ENCODE measurements around the gene TRHDE. TPM values are rescaled to one million over a fixed set of nuclear protein-coding genes. Genes with fewer than 3 reads are reported as not detected.

Gene TRHDE, protein sequence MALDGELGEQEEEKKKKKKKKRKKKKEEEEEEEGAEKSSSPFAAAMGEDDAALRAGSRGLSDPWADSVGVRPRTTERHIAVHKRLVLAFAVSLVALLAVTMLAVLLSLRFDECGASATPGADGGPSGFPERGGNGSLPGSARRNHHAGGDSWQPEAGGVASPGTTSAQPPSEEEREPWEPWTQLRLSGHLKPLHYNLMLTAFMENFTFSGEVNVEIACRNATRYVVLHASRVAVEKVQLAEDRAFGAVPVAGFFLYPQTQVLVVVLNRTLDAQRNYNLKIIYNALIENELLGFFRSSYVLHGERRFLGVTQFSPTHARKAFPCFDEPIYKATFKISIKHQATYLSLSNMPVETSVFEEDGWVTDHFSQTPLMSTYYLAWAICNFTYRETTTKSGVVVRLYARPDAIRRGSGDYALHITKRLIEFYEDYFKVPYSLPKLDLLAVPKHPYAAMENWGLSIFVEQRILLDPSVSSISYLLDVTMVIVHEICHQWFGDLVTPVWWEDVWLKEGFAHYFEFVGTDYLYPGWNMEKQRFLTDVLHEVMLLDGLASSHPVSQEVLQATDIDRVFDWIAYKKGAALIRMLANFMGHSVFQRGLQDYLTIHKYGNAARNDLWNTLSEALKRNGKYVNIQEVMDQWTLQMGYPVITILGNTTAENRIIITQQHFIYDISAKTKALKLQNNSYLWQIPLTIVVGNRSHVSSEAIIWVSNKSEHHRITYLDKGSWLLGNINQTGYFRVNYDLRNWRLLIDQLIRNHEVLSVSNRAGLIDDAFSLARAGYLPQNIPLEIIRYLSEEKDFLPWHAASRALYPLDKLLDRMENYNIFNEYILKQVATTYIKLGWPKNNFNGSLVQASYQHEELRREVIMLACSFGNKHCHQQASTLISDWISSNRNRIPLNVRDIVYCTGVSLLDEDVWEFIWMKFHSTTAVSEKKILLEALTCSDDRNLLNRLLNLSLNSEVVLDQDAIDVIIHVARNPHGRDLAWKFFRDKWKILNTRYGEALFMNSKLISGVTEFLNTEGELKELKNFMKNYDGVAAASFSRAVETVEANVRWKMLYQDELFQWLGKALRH
- total RNA-seq = 10 to 100 TPM in 1 of 3 donors, 1 to 10 TPM in 1, under 1 TPM in 1; 0.98 to 43.2 (median 2.2) TPM

DNA sequence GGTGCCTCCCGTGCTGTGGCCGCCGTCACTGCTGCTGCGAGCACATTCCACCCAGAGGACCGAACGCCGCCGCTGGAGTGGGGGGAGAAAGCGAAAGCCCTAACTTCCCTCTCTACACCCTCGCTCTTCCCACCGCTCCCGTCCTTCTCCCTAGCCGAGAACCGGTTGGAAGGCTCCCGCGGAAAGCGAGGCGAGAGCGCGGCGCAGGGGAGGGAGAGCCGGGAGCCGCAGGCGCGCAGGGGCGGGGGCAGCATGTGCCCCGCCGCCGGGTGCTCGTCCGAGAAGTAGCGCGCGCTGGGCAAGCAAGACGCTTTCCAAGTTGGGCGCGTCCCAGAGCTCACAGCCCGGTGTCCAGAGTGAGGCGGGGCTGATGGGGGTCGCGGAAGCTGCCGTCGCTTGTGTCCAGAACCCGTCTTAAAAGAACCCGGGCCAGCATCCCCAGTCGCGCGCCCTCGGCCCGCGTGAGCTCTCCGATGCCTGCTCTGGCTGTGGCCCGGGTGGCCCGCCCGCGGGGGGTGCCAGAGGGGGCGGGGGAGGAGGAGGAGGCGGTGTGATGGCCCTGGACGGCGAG, at the start of gene TRHDE:
TSS of gene TRHDE (plus strand) at position 280 of the 571 bp plus-strand sequence. CDS start at position 554, 274 bp downstream.
- TF ChIP-seq POLR2A (IDR thresholded peaks at IDR 0.05) = no peak
- TF ChIP-seq, protein P1, sequence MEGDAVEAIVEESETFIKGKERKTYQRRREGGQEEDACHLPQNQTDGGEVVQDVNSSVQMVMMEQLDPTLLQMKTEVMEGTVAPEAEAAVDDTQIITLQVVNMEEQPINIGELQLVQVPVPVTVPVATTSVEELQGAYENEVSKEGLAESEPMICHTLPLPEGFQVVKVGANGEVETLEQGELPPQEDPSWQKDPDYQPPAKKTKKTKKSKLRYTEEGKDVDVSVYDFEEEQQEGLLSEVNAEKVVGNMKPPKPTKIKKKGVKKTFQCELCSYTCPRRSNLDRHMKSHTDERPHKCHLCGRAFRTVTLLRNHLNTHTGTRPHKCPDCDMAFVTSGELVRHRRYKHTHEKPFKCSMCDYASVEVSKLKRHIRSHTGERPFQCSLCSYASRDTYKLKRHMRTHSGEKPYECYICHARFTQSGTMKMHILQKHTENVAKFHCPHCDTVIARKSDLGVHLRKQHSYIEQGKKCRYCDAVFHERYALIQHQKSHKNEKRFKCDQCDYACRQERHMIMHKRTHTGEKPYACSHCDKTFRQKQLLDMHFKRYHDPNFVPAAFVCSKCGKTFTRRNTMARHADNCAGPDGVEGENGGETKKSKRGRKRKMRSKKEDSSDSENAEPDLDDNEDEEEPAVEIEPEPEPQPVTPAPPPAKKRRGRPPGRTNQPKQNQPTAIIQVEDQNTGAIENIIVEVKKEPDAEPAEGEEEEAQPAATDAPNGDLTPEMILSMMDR (IDR thresholded peaks at IDR 0.05) = no peak
- TF ChIP-seq POLR2AphosphoS5 (IDR thresholded peaks at IDR 0.05) = no peak
- H3K4me1 ChIP-seq = peaks cover 0 to 3% of the 10 kb centered on the region in 2 donors
- H3K27ac ChIP-seq = no peak within 1 kb of the TSS
- H3K27me3 ChIP-seq = peaks cover 8 to 49% of the 10 kb centered on the region in 2 donors
- H3K36me3 ChIP-seq = no peaks in the 10 kb centered on the region
- intact Hi-C loops (cut with DNase I; ENCODE audit: low total_unique reads) = no loop called here
- DNase-seq (ENCODE audit: low spot score in 2 of 2) = no peak
- H3K4me3 ChIP-seq = peak within 1 kb of the TSS; percentile 46 to 69 (median 58)
- H3K9me3 ChIP-seq = no peaks in the 10 kb centered on the region

DNA sequence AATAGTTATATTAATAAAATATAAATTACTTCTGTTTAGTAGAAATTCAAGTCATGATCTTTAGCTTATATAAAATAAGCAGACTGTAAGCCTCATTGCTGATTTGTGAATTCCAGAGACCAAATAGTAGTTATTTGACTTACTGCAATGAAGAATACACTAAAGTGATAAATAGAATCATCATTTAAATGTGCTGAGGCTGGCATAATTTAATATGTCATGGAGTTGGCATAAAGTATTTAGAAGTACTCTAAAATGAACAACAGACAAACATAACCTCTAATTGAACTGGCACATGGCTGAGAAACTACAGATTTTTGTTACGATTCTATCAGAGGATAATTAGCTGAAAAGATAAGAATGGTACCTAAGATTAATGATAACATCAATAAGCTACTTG, 45.7 kb upstream of the TRHDE start:
- H3K27me3 ChIP-seq = no peaks in the 10 kb centered on the region
- no peaks in the 10 kb centered on the region for H3K9me3 ChIP-seq
- no peaks in the 10 kb centered on the region for H3K4me1 ChIP-seq
- no peak overlapping the region for H3K27ac ChIP-seq
- H3K4me3 ChIP-seq = no peak overlapping the region
- H3K36me3 ChIP-seq = no peaks in the 10 kb centered on the region
- no peak for DNase-seq (ENCODE audit: low spot score in 2 of 2)
- intact Hi-C loops (cut with DNase I; ENCODE audit: low total_unique reads) = no loop called here
- TF ChIP-seq POLR2A (IDR thresholded peaks at IDR 0.05) (no peak), POLR2AphosphoS5 (IDR thresholded peaks at IDR 0.05) (no peak)
- TF ChIP-seq, protein P1 (IDR thresholded peaks at IDR 0.05) = no peak

DNA sequence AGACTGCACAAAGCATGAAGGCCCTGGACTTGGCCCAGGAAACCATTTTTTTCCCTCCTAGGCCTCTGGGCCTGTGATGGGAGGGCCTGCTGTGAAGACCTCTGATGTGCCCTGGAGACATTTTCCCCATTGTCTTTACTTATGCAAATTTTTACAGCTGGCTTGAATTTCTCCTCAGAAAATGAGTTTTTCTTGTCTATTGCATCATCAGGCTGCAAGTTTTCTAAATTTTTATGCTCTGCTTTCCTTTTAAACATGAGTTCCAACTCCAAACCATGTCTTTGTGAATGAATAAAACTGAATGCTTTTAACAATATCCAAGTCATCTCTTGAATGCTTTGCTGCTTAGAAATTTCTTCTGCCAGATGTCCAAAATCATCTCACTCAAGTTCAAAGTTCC, 43.7 kb upstream of the TRHDE start:
- H3K4me1 ChIP-seq = no peaks in the 10 kb centered on the region
- no peaks in the 10 kb centered on the region for H3K27me3 ChIP-seq
- TF ChIP-seq POLR2AphosphoS5 (IDR thresholded peaks at IDR 0.05) (no peak), POLR2A (IDR thresholded peaks at IDR 0.05) (no peak)
- TF ChIP-seq, protein P1 (IDR thresholded peaks at IDR 0.05) = no peak

DNA sequence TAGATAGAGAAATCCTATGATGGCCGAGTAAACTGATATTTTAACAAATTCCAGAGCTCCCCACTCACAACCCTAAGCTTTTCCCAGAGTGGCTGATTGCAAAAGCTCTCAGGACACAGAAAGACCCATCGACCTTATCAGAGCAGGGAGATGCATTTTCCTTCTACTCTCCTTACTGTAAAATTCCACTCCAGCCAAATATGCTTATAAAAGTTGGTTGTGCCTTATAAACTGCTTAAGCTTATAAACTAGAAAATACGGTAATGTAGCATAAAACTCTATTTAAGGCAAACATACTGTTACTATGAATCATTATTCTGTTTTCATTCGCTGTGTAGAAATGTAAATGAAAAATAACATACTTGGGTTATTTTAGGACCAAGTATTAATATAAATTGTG, 41.6 kb upstream of the TRHDE start:
- H3K27me3 ChIP-seq = no peaks in the 10 kb centered on the region
- H3K36me3 ChIP-seq = no peaks in the 10 kb centered on the region
- no peaks in the 10 kb centered on the region for H3K9me3 ChIP-seq
- no peaks in the 10 kb centered on the region for H3K4me1 ChIP-seq
- intact Hi-C loops (cut with DNase I; ENCODE audit: low total_unique reads) = no loop called here
- no peak for DNase-seq (ENCODE audit: low spot score in 2 of 2)
- H3K4me3 ChIP-seq = no peak overlapping the region
- TF ChIP-seq, protein P1 (IDR thresholded peaks at IDR 0.05) = no peak
- TF ChIP-seq POLR2A (IDR thresholded peaks at IDR 0.05) (no peak), POLR2AphosphoS5 (IDR thresholded peaks at IDR 0.05) (no peak)
- H3K27ac ChIP-seq = no peak overlapping the region

More for the DNA sequence above, 43.7 kb upstream of the TRHDE start:
- intact Hi-C loops (cut with DNase I; ENCODE audit: low total_unique reads) = no loop called here
- no peak for DNase-seq (ENCODE audit: low spot score in 2 of 2)
- Histone ChIP-seq H3K36me3 (no peaks in the 10 kb centered on the region), H3K27ac (no peak overlapping the region), H3K9me3 (no peaks in the 10 kb centered on the region), H3K4me3 (no peak overlapping the region)

Measured in breast epithelium (tissue), 4 donors.